Bone marrow (tissue), 2 donors: Measurements from ENCODE around the gene ADRM1.

Source experiments
- DNase-seq, 2 donors: peaks; one replicate each; lab custom pipeline; 2025; lab: John Stamatoyannopoulos, UW

ADRM1 gene

DNA sequence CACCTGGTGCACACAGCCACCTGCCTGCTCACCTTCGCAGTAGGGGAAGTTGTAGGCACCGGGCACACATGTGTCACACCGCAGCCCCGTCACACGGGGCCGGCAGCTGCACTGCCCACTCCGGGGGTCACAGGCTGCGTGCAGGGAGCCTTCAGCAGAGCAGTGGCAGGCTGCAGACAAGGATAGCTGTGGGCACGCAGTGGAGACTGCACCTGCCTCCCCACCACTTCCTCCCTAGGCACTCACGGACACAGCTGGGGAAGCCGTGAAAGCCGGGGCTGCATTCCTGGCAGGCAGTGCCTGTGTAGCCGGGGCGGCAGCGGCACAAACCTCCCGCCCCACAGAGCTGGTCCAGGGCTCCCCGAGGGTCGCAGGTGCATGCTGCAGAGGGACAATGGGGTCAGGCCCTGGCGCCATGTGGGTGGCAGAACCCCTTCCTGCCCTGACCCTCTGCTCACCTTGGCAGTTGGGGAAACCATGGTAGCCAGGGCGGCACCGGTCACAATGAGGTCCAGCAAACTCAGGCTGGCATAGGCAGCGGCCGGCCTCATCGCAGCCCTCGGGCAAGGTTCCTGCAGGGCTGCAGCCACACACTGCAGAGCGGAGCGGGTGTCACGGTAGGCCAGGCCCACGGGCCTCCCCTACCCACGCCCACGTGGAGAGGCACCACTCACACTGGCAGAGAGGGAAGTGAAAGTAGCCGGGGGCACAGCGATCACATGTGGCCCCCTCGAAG is 34.9 kb downstream of the ADRM1 start:
- no peak for DNase-seq

DNA sequence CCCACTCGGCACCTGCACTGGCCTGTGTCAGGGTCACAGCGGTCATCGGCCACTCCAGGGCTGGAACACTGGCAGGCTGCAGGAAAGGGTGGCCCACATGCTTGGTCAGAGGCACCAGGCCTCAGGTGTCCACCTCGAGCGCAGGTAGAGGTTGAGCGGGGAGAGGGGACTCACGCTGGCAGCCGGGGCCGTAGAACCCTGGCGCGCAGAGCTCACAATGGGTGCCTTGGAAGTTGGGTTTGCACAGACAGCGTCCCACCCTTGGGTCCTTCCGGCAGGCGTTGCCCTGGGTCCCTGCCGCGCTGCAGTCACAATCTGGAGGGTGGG is 35.5 kb downstream of the ADRM1 start:
- no peak for DNase-seq

GRCh38 chr20:62339647-62340062 is 36.9 kb downstream of the ADRM1 start:
- no peak for DNase-seq

DNA sequence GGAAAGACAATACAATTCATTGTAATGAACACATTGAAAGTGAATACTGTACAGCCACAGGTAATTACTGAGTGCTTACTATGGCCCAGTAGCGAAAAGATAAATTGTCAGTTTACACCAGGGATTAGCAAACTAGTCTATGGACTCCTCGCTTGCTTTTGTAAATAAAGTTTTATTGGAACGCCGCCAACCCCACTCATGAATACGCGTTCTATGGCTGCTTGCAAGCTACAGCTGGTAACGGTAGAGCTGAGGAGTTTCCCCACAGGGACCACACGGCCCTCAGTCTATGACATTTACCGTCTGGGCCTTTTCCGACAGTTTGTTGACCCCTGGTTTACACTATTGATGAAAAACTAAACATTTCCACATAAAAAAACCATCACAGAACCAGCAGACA is 40.1 kb downstream of the ADRM1 start:
- no peak for DNase-seq

GRCh38 chr20:62344092-62344491 is 41.3 kb downstream of the ADRM1 start:
- DNase-seq: no peak

- DNase-seq: no peak
These were observed 42.0 kb downstream of the ADRM1 start for GRCh38 chr20:62344782-62345181.

DNA sequence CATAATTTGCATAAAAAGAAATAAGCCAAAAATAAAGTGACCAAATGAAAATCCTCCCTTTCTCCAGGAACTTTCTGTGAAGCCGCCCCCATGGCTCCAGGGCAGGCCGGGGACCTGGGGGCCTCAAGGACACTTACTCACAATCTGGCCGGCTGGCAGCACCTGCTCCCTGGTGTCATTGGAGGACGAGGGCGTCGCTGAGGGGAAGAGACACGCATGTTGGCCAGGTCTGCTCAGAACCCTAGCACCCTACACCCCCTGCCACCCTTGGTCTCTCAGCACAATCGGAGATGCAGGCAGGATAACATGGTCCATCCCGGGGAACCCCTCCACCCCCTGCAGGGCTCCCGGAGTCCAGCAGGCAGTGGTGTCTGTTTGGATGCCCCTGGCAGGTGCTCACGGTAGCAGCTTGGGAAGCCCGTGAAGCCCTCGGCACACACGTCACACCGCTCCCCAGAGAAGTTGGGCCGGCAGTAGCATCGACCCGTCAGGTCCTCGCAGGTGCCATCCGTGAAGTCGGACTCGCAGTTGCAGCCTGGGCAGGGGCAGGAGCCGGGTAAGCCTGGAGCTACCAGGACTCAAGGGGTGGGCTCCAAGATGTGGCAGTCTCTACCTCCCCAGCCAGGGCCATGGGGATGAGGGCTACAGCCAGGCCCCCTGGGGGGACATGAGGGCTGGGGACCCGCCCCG is 43.0 kb downstream of the ADRM1 start:
- no peak for DNase-seq

DNA sequence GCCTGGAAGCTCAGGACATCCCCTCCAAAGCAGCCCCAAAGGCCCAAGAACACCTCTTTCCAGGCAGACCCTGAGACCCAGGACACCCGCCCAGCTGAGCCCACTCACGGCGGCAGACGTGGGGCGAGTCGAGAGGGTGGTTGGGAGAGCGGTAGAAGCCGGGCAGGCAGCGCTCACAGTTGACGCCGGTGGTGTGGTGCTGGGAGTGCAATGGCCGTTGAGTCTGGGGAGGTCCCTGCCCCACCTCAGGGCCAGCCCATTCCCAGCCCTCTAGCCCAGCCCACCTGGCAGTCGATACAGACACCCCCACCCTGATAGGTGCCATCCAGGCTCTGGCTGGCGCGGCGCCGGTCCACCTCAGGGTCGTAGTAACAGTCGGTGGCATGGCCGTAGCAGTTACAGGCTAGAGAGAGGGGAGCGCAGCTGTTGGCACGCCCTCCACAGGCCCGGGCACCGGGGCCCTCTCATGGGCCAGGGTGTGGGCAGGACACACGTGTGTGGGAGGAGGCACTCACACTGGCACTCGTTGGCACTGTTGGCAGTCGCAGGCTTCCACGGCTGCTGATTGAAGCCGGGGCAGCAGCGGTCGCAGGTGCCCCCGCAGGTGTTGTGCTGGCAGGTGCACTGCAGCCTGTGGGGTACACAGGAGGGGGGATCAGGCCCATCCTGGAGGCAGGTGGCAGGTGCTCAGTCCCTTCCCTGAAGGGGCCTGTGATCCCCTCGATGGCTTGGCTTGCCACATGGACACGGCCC is 43.8 kb downstream of the ADRM1 start:
- no peak for DNase-seq

- no peak for DNase-seq
These were observed 44.3 kb downstream of the ADRM1 start for GRCh38 chr20:62347151-62347404.

GRCh38 chr20:62347445-62347844 is 44.6 kb downstream of the ADRM1 start:
- no peak for DNase-seq

- DNase-seq: no peak
These were observed 45.8 kb downstream of the ADRM1 start for GRCh38 chr20:62348604-62349003.

DNA sequence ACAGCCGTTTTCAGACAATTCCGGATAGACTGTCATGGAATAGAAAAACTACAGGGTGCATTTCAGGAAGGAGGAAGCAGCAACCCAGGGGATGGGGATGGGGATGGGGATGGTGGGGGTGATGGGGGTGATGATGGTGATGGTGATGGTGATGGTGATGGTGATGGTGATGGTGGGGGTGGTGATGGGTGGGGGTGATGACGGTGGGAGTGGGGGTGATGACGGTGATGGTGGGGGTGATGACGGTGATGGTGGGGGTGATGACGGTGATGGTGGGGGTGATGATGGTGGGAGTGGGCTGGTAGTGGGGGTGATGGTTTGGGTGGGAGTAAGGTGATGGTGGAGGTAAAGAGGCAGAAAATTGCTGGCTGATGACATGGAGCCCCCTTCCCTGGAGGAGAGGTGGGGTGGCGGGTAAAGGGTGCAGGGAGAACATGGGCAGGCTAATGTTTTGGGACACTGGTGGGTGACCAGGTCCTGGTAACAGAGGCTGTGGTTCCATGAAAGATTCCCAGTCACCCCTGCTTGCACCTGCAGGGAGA is 46.8 kb downstream of the ADRM1 start:
- DNase-seq: no peak

DNA sequence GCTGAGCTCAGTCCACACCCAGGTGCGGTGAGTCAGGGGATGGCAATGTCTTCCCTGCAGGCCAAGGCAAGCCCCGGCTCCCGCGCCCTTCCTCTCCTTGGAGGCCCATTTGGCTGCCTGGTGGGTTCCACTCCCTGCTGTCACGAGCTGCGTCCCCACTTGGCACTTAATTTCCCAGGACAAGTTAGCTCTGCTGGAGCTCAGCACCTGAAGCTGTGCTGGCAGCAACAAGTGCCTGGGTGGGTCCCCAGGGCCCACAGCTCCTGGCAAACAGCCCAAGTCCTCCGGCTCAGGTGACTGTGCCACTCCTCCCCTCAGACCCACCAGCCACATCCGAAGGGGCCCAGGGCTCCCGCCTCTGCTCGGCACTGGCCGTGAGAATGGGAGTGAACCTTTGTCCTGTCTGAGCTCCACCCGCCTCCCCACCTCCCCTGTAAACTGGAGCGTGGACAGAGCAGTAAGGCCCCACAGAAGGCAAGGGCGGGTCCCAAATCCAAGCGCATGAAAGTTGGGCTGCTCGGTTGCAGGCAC is 47.4 kb downstream of the ADRM1 start:
- DNase-seq: no peak

DNA sequence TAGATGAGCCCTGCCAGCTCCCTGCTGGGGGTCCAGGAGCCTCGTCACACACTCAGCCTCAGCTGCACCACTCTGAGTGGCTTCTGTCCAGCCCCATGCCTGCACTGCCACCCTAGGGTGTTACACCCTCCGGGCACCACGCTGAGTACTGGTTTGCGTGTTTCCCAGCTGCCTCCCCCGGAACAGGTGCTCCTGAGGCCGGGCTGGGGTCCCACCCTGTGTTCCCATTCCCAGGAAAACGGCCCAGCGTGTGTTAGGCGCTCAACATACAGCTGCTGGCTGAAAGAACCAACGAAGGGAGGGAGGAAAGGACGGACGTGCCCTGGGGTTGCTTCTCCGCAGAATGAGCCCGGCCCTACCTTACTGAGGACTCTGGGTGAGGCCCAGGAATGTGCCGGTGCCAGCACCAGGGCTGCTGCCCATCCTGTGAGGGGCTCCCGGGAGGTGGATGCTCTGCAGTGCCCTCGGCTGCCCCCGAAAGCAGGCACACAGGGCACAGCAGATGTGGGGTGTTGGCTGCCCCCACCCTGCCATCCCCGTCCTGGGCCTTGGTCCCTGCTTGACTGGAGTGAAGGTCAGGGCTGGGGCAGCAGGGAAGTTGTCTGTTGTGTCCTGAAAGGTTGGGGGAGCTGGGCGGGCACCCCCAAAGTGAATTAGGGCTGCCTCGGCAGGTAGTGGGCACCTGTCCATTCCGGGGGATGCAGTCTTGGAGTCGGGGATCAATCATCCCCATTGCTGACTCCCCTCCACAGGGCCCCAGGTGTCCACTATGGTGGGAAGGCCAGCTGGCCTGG is 48.0 kb downstream of the ADRM1 start:
- no peak for DNase-seq

DNA sequence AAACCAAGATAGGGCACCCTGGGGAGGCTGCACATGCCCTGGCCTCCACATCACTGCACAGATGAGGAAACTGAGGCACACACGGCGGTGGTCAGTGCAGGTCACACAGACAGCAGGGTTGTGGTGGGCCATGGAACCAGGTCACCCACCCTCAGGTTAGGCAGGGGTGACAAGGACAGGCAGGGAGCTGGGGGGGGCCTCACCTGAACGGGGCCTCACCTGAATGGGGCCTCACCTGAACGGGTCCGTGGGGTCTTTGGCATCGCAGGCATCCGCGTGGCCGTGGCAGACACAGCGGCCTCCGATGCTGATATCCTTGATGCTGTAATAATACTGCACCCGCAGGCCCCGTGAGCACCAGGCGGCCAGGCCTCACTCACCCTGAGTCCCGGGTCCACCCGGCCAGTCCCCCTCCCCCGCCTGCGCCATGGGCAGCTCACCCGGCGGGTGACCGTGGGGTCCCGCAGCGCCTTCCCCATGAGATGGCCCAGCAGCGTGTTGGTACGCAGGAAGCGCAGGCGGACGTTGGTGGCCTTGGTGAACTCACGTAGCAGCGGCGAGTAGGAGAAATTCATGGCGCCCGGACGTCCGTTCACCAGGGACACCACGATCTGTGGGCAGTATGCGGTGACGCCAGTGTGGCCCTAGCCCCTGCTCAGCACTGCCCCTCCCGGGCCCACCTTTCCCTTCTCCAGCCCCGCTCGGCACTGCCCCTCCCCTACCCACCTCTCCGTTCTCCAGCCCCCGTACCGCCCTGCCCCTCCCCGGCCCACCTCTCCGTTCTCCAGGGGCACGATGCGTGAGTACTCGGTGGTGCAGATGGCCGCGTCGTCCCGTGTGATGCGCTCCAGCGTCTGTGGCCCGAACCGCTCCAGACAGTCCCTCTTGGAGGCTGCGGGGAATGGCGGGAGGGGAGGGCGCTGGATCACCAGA is 48.9 kb downstream of the ADRM1 start:
- DNase-seq: no peak

DNA sequence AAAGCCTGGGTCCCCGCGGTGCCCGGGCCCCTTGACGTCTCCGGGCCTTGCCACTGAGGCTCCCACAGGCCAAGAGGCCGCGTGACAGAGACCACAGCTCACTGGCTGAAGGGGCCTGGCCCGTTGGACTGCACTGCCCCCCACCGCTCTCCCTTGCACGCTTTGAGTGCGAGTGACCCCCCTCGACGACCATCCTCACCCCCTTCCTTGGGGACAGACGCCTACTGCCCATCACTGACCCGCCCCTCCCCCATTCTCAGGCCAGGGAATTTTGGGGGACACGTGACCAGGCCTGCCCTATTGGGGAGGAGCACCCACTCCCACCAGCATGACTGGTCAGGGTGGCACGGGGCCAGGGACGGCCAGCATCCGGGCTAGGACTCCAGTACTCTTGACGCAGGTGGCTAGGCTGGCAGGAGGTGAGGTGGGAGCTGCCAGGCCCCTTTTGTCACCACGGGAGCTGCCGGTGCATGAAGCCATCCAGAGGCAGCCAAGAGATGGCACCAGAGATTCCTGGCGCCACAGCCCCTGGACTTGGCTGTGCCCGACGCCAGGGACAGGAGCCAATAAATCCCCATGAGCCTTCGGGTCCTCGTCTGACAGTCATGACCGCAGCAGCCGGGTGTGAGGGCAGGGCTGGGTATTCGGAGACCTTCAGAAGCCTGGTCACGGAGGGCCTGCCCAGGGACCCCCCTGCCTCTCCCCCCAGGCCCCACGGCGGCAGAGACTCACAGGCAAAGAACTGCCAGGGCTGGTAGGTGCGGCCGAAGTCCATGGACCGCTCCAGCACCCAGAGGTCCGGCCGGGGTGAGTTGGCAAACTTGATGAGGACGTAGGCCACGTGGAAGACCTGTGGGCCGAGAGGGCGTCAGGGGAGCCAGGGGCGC is 49.8 kb downstream of the ADRM1 start:
- no peak for DNase-seq

DNA sequence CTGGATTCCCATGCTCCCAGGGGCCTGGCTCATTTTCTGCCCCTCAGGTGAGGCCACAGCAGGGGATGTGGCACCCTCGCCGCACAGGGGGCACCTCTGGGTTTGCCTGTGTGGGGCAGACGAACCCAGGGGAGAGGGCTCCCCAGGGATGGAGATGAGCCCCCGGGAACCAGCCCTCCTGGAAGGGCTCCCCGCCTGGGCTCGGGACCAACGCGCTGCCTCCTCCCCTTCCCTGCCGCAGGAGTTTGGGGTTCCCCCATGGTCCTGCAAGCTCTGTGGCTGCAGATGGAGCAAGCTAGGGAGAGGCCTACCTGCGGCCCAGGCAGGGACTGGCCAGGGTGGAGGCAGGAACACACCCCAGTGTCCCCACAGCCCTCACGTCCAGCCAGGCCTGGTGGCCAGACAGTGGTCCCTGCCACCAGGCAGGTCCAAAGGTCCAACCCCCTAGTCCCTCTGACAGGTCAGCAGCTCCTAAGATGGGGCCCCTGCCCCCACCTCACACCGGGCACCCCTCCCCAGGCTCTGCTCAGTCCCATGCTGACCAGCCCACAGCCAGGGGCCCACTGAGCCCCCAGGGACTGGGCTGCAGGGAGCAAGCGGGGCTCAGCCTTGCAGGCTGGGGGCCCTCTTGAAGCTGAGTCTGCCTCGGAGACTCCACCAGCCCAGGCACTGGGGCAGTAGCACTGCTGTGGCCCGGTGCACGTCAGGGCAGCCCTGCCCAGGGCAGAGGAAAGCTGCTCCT is 50.7 kb downstream of the ADRM1 start:
- DNase-seq: no peak

DNA sequence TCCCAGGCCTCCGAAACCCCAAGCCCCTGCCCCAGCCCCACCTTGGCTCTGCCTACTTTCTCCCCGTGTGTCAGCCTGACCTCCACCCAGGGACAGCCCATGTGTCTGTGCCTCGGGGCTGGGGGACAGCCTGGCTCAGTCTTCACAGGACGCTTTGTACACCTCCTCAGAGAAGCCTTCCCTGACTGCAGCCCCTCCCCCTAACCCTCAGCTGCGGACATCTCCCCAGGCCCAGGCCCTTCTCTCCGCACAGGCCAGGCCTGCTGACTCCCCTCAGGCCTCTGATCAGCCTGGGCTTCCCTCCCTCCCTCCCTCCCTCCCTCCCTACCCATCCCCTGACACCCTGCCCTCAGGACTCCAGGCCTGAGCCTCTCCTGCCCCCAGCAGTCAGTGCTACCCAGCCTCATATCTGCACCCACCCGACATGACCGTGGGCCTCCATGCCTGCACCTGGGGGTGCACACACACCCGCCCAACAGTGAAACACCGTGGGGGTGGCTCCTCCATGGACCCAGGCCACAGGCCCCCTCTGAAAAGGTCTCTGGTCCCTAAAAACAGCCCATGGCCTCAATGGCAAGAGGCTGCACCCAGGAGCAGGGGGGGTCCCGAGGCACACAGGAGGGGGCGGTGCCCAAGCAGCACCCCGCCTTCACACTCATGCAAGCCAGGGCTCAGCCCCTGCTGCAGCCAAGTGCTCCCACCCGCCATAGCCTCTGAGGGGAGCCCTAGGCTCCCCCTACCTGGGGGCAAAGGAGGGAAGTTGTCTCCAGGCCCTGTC is 51.4 kb downstream of the ADRM1 start:
- DNase-seq: no peak
